ENCODE measurements around the gene LRGUK. TPM values are rescaled to one million over a fixed set of nuclear protein-coding genes. Genes with fewer than 3 reads are reported as not detected.

Gene LRGUK
- total and polyA plus RNA-seq, 2 donors from 2014 or later: 0.19 to 3.8 TPM

DNA sequence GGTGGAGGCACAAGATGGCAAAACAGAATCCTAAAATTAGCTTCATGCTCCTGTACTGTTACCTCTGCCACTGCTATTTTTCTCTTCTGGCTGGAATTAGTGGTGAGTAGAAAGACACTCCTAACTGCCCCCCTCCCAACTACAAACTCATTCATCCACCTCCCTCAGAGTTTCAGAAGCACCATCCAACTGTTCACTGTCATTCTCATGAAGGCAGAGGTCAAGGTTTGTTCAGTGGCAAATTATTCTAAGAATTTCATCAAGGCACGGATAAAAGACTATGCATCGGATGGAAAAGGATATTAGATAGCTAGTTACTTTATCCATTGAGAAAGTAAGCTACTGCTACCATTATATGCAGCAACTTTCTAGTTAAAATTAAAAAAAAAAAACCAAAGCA lies 59.7 kb downstream of the LRGUK start:
- TF ChIP-seq, protein P1, sequence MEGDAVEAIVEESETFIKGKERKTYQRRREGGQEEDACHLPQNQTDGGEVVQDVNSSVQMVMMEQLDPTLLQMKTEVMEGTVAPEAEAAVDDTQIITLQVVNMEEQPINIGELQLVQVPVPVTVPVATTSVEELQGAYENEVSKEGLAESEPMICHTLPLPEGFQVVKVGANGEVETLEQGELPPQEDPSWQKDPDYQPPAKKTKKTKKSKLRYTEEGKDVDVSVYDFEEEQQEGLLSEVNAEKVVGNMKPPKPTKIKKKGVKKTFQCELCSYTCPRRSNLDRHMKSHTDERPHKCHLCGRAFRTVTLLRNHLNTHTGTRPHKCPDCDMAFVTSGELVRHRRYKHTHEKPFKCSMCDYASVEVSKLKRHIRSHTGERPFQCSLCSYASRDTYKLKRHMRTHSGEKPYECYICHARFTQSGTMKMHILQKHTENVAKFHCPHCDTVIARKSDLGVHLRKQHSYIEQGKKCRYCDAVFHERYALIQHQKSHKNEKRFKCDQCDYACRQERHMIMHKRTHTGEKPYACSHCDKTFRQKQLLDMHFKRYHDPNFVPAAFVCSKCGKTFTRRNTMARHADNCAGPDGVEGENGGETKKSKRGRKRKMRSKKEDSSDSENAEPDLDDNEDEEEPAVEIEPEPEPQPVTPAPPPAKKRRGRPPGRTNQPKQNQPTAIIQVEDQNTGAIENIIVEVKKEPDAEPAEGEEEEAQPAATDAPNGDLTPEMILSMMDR (IDR thresholded peaks at IDR 0.05; ENCODE audit: borderline replicate concordance, extremely low read depth, insufficient read depth): no peak
- no peaks in the 10 kb centered on the region for H3K27me3 ChIP-seq (ENCODE audit: control insufficient read depth, insufficient read depth, low read length)
- no peak for FAIRE-seq

DNA sequence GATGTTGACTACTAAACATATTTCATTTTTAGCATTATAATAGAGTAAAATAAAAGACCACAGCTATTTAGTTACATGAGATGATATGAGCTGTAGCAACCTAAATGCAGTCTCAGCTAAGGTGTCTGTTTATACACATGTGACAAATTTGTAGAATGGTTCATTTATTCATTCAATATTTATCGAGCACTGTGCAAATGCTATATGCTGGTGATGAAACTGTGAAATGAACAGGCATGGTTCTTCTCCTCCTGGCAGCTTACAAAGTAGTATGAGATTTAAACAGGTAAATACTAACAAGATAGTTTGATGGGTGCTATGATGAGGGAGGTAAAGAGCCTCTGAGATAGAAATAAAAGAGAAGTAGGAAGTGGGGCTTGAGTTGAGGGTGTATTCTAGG lies 60.8 kb downstream of the LRGUK start:
- DNase-seq: no peak
- Histone ChIP-seq H3K27ac (ENCODE audit: low read depth in 2 of 2, low read length in 2 of 2) (no peak overlapping the region), H3K4me3 (ENCODE audit: low read length in 3 of 3) (no peak overlapping the region), H3K36me3 (ENCODE audit: control insufficient read depth in 2 of 3, insufficient read depth in 3 of 3, low read length in 3 of 3) (no peaks in the 10 kb centered on the region), H3K4me1 (ENCODE audit: control insufficient read depth in 2 of 3, insufficient read depth in 2 of 3, low read depth in 1 of 3, low read length in 3 of 3) (no peaks in the 10 kb centered on the region), H3K9me3 (ENCODE audit: control insufficient read depth in 2 of 3, insufficient read depth in 1 of 3, low read length in 3 of 3) (no peaks in the 10 kb centered on the region), H3K9ac (ENCODE audit: low read length in 3 of 3) (no peak overlapping the region), H3K27me3 (ENCODE audit: control insufficient read depth, insufficient read depth, low read length) (no peaks in the 10 kb centered on the region)
- TF ChIP-seq, protein P1 (IDR thresholded peaks at IDR 0.05; ENCODE audit: borderline replicate concordance, extremely low read depth, insufficient read depth): no peak
- no peak for FAIRE-seq
- intact Hi-C loops (cut with DNase I): no loop called here

More for the DNA sequence above, 59.7 kb downstream of the LRGUK start:
- no peaks in the 10 kb centered on the region for H3K36me3 ChIP-seq (ENCODE audit: control insufficient read depth in 2 of 3, insufficient read depth in 3 of 3, low read length in 3 of 3)
- no peak overlapping the region for H3K9ac ChIP-seq (ENCODE audit: low read length in 3 of 3)
- no peak overlapping the region for H3K4me3 ChIP-seq (ENCODE audit: low read length in 3 of 3)
- no peak for DNase-seq
- no peaks in the 10 kb centered on the region for H3K9me3 ChIP-seq (ENCODE audit: control insufficient read depth in 2 of 3, insufficient read depth in 1 of 3, low read length in 3 of 3)
- H3K27ac ChIP-seq (ENCODE audit: low read depth in 2 of 2, low read length in 2 of 2): no peak overlapping the region
- intact Hi-C loops (cut with DNase I): no loop called here
- no peaks in the 10 kb centered on the region for H3K4me1 ChIP-seq (ENCODE audit: control insufficient read depth in 2 of 3, insufficient read depth in 2 of 3, low read depth in 1 of 3, low read length in 3 of 3)

DNA sequence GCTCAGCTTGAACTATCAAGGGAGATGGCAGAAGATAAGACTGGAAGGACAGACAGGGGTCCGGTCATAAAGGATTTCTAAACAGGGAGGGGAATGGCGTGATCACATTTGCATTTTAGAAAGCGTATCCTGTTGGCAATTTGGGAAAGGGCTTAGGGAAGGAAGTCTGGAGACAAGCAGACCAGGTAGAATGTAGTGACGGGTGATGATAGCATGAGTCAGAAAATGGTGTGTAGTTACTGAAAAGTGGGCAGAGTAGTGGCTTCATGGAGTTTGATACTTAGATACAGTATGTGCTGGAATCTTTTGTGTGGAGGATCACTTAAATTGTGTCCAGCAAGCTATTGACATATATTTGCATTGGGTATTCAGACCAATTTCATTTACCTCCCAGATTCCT lies 61.2 kb downstream of the LRGUK start:
- FAIRE-seq: no peak

More for the DNA sequence above, 61.2 kb downstream of the LRGUK start:
- Histone ChIP-seq H3K9me3 (ENCODE audit: control insufficient read depth in 2 of 3, insufficient read depth in 1 of 3, low read length in 3 of 3) (no peaks in the 10 kb centered on the region), H3K9ac (ENCODE audit: low read length in 3 of 3) (no peak overlapping the region), H3K4me1 (ENCODE audit: control insufficient read depth in 2 of 3, insufficient read depth in 2 of 3, low read depth in 1 of 3, low read length in 3 of 3) (no peaks in the 10 kb centered on the region), H3K36me3 (ENCODE audit: control insufficient read depth in 2 of 3, insufficient read depth in 3 of 3, low read length in 3 of 3) (no peaks in the 10 kb centered on the region), H3K4me3 (ENCODE audit: low read length in 3 of 3) (no peak overlapping the region), H3K27me3 (ENCODE audit: control insufficient read depth, insufficient read depth, low read length) (no peaks in the 10 kb centered on the region), H3K27ac (ENCODE audit: low read depth in 2 of 2, low read length in 2 of 2) (no peak overlapping the region)
- intact Hi-C loops (cut with DNase I): no loop called here
- DNase-seq: no peak
- TF ChIP-seq, protein P1 (IDR thresholded peaks at IDR 0.05; ENCODE audit: borderline replicate concordance, extremely low read depth, insufficient read depth): no peak

Data from kidney (tissue), 14 donors.